Measurements from ENCODE around the gene ZNF280B.
A peak's percentile ranks its signal among the peaks of the same experiment; 100 is the strongest.
"Not testable (repeated sequence)": the region's sequence is repeated elsewhere in the genome, so short reads cannot be mapped to it uniquely, and the experiment has no call there.

Gene ZNF280B

GRCh38 chr22:22513619-22514018 lies 5.1 kb upstream of the ZNF280B start:
- peaks cover 24% of the 10 kb centered on the region for H3K9me3 ChIP-seq (ENCODE audit: insufficient read depth, low read length)

GRCh38 chr22:22512951-22513350 lies 4.4 kb upstream of the ZNF280B start:
- Histone ChIP-seq H3K4me1 (ENCODE audit: insufficient read depth, insufficient read length) (no peaks in the 10 kb centered on the region), H3K9me3 (ENCODE audit: insufficient read depth, low read length) (peaks cover 24% of the 10 kb centered on the region), H3K4me3 (ENCODE audit: insufficient read length, low read depth) (no peak overlapping the region), H3K9ac (ENCODE audit: insufficient read length, low read depth) (no peak overlapping the region), H3K27me3 (ENCODE audit: insufficient read depth, insufficient read length) (peaks cover 87% of the 10 kb centered on the region), H3K36me3 (ENCODE audit: insufficient read depth, insufficient read length, low read length) (no peaks in the 10 kb centered on the region)
- no peak for DNase-seq (ENCODE audit: low read depth, low spot score)
- TF ChIP-seq SUZ12 (IDR thresholded peaks at IDR 0.05; ENCODE audit: extremely low read depth, insufficient read depth, insufficient read length), result no peak
- no peak for TF ChIP-seq YY1 (IDR thresholded peaks at IDR 0.05; ENCODE audit: insufficient read depth, insufficient read length)
- no peak for TF ChIP-seq ZNF274 (IDR thresholded peaks at IDR 0.05; ENCODE audit: low read depth, low read length)

More at GRCh38 chr22:22513619-22514018, 5.1 kb upstream of the ZNF280B start:
- Histone ChIP-seq H3K4me3 (ENCODE audit: insufficient read length, low read depth) (no peak overlapping the region), H3K36me3 (ENCODE audit: insufficient read depth, insufficient read length, low read length) (no peaks in the 10 kb centered on the region), H3K9ac (ENCODE audit: insufficient read length, low read depth) (no peak overlapping the region), H3K4me1 (ENCODE audit: insufficient read depth, insufficient read length) (no peaks in the 10 kb centered on the region), H3K27me3 (ENCODE audit: insufficient read depth, insufficient read length) (peaks cover 81% of the 10 kb centered on the region)
- TF ChIP-seq SUZ12 (IDR thresholded peaks at IDR 0.05; ENCODE audit: extremely low read depth, insufficient read depth, insufficient read length), result no peak
- TF ChIP-seq ZNF274 (IDR thresholded peaks at IDR 0.05; ENCODE audit: low read depth, low read length), result no peak
- TF ChIP-seq YY1 (IDR thresholded peaks at IDR 0.05; ENCODE audit: insufficient read depth, insufficient read length), result no peak
- DNase-seq (ENCODE audit: low read depth, low spot score), result no peak

- not testable (repeated sequence) for H3K9ac ChIP-seq (ENCODE audit: insufficient read length, low read depth); H3K4me3 ChIP-seq (ENCODE audit: insufficient read length, low read depth); H3K4me1 ChIP-seq (ENCODE audit: insufficient read depth, insufficient read length); H3K36me3 ChIP-seq (ENCODE audit: insufficient read depth, insufficient read length, low read length); DNase-seq (ENCODE audit: low read depth, low spot score)
- Histone ChIP-seq H3K27me3 (ENCODE audit: insufficient read depth, insufficient read length) (peaks cover 90% of the 10 kb centered on the region), H3K9me3 (ENCODE audit: insufficient read depth, low read length) (peaks cover 24% of the 10 kb centered on the region)
Observed at GRCh38 chr22:22510833-22511232, 2.3 kb upstream of the ZNF280B start.

- H3K9me3 ChIP-seq (ENCODE audit: insufficient read depth, low read length), result peaks cover 24% of the 10 kb centered on the region
- H3K36me3 ChIP-seq (ENCODE audit: insufficient read depth, insufficient read length, low read length); DNase-seq (ENCODE audit: low read depth, low spot score); H3K4me3 ChIP-seq (ENCODE audit: insufficient read length, low read depth); H3K9ac ChIP-seq (ENCODE audit: insufficient read length, low read depth); H3K4me1 ChIP-seq (ENCODE audit: insufficient read depth, insufficient read length): not testable (repeated sequence)
- H3K27me3 ChIP-seq (ENCODE audit: insufficient read depth, insufficient read length), result peaks cover 86% of the 10 kb centered on the region
Observed at GRCh38 chr22:22509912-22510311, 1.4 kb upstream of the ZNF280B start.

DNA sequence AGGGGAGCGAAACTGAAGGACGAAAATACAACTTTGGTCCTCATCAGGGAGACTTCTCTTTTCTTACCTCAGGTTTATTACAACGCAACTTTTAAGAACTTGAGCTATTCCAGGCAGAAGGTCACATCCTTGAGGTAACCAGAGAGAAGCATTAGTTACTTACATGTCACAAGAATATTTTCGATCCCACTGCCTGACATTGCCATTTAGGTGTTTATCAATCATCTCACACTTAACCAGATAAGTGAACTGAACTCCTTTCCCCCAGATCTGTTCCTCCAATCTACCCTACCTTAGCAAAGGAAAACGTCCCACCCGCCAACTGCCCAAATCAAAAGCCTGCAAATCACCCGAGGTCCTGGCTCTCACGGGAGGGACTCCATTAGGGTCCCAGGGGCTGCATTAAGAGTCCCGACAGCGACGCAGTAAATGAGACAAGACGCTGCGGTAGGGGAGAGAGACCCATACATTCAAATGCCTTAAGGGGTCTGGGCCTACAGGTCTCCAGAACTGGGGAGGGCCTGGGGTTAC lies 734 bp downstream of the ZNF280B start:
- H3K36me3 ChIP-seq (ENCODE audit: insufficient read depth, insufficient read length, low read length), result peaks cover 7% of the 10 kb centered on the region
- no peak for DNase-seq (ENCODE audit: low read depth, low spot score)
- H3K27me3 ChIP-seq (ENCODE audit: insufficient read depth, insufficient read length), result peaks cover 86% of the 10 kb centered on the region
- H3K4me3 ChIP-seq (ENCODE audit: insufficient read length, low read depth), result peak overlapping the region; percentile 60
- peak overlapping the region; percentile 72 for H3K9ac ChIP-seq (ENCODE audit: insufficient read length, low read depth)
- no peaks in the 10 kb centered on the region for H3K4me1 ChIP-seq (ENCODE audit: insufficient read depth, insufficient read length)
- peaks cover 24% of the 10 kb centered on the region for H3K9me3 ChIP-seq (ENCODE audit: insufficient read depth, low read length)
- no peak for TF ChIP-seq SUZ12 (IDR thresholded peaks at IDR 0.05; ENCODE audit: extremely low read depth, insufficient read depth, insufficient read length)
- TF ChIP-seq ZNF274 (IDR thresholded peaks at IDR 0.05; ENCODE audit: low read depth, low read length), result no peak
- no peak for TF ChIP-seq YY1 (IDR thresholded peaks at IDR 0.05; ENCODE audit: insufficient read depth, insufficient read length)

GRCh38 chr22:22506736-22507135 lies 1.8 kb downstream of the ZNF280B start:
- no peak overlapping the region for H3K9ac ChIP-seq (ENCODE audit: insufficient read length, low read depth)
- peaks cover 24% of the 10 kb centered on the region for H3K9me3 ChIP-seq (ENCODE audit: insufficient read depth, low read length)
- no peak overlapping the region for H3K4me3 ChIP-seq (ENCODE audit: insufficient read length, low read depth)
- H3K36me3 ChIP-seq (ENCODE audit: insufficient read depth, insufficient read length, low read length), result peaks cover 7% of the 10 kb centered on the region
- TF ChIP-seq SUZ12 (IDR thresholded peaks at IDR 0.05; ENCODE audit: extremely low read depth, insufficient read depth, insufficient read length), result no peak
- TF ChIP-seq ZNF274 (IDR thresholded peaks at IDR 0.05; ENCODE audit: low read depth, low read length), result no peak
- TF ChIP-seq YY1 (IDR thresholded peaks at IDR 0.05; ENCODE audit: insufficient read depth, insufficient read length), result no peak
- peaks cover 84% of the 10 kb centered on the region for H3K27me3 ChIP-seq (ENCODE audit: insufficient read depth, insufficient read length)
- no peaks in the 10 kb centered on the region for H3K4me1 ChIP-seq (ENCODE audit: insufficient read depth, insufficient read length)
- no peak for DNase-seq (ENCODE audit: low read depth, low spot score)

- Histone ChIP-seq H3K9ac (ENCODE audit: insufficient read length, low read depth) (no peak overlapping the region), H3K4me1 (ENCODE audit: insufficient read depth, insufficient read length) (no peaks in the 10 kb centered on the region), H3K27me3 (ENCODE audit: insufficient read depth, insufficient read length) (peaks cover 57% of the 10 kb centered on the region), H3K4me3 (ENCODE audit: insufficient read length, low read depth) (no peak overlapping the region), H3K9me3 (ENCODE audit: insufficient read depth, low read length) (no peaks in the 10 kb centered on the region), H3K36me3 (ENCODE audit: insufficient read depth, insufficient read length, low read length) (no peaks in the 10 kb centered on the region)
- no peak for DNase-seq (ENCODE audit: low read depth, low spot score)
- no peak for TF ChIP-seq SUZ12 (IDR thresholded peaks at IDR 0.05; ENCODE audit: extremely low read depth, insufficient read depth, insufficient read length)
Observed at GRCh38 chr22:22498267-22498666, 10.3 kb downstream of the ZNF280B start.

DNA sequence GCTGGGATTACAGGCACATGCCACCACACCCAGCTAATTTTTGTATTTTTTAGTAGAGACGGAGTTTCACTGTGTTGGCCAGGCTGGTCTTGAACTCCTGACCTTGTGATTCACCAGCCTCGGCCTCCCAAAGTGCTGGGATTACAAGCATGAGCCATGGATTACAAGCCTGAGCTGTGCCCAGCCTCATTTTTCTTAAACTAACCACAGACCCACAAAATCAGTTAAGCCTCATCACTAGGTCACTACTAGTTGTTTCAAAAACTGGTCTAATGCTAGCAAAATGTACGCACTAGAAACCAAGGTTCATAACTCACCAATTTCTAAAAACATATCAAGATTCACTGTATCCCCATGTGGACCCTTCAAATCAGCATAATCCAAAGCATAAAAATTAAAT lies 17.0 kb downstream of the ZNF280B start:
- peaks cover 74% of the 10 kb centered on the region for H3K27me3 ChIP-seq (ENCODE audit: insufficient read depth, insufficient read length)
- H3K36me3 ChIP-seq (ENCODE audit: insufficient read depth, insufficient read length, low read length); H3K4me3 ChIP-seq (ENCODE audit: insufficient read length, low read depth); H3K9me3 ChIP-seq (ENCODE audit: insufficient read depth, low read length); DNase-seq (ENCODE audit: low read depth, low spot score); H3K9ac ChIP-seq (ENCODE audit: insufficient read length, low read depth); H3K4me1 ChIP-seq (ENCODE audit: insufficient read depth, insufficient read length): not testable (repeated sequence)
